GM19463 (cell line): ENCODE data around the gene RNF212.
"Not testable (repeated sequence)": the region's sequence is repeated elsewhere in the genome, so short reads cannot be mapped to it uniquely, and the experiment has no call there.

Experiments used
- ATAC-seq: cut with Tn5 transposase; IDR thresholded peaks from one replicate; pipeline ENCODE4 v1.9.1; 2021; ENCODE audit warnings: mild to moderate bottlenecking, moderate library complexity; ENCODE audit not compliant: unreplicated experiment

RNF212 gene

DNA sequence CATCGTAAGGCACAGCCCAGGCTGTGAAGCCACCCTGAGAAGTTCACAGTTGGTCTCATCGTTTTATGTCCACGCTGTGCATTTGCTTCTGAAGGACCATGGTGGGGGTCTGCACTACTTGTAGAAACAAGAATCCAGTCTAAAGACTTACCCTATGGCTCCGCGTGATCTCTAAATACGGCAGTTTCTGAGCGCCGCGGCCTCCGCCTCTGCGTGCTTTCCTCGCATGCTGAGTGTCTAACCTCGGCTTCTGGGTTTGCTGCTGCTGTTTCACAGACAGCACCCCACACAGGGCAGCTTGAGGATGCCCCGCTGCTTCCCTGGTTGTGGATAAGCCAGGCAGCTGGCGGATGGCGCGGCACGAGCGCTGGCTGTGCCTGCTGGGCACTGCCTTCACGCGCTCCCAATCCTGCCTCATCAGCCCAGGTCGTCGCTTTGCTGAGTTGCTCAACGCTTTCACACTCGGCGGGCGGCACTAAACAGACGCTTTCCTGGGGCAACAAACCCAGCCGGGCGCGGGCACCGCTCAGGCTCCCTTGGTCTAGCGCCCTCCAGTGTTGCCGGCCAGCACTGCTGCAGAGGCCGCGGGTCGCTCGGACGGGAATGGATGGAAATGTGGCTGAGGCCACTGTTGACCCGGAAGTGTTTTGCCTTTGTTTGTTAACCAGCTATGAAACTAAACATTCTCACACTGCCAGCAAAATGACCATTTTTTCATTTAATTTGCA is 62.7 kb downstream of the RNF212 start:
- no peak for ATAC-seq

GRCh38 chr4:1049591-1049905 is 63.8 kb downstream of the RNF212 start:
- no peak for ATAC-seq

DNA sequence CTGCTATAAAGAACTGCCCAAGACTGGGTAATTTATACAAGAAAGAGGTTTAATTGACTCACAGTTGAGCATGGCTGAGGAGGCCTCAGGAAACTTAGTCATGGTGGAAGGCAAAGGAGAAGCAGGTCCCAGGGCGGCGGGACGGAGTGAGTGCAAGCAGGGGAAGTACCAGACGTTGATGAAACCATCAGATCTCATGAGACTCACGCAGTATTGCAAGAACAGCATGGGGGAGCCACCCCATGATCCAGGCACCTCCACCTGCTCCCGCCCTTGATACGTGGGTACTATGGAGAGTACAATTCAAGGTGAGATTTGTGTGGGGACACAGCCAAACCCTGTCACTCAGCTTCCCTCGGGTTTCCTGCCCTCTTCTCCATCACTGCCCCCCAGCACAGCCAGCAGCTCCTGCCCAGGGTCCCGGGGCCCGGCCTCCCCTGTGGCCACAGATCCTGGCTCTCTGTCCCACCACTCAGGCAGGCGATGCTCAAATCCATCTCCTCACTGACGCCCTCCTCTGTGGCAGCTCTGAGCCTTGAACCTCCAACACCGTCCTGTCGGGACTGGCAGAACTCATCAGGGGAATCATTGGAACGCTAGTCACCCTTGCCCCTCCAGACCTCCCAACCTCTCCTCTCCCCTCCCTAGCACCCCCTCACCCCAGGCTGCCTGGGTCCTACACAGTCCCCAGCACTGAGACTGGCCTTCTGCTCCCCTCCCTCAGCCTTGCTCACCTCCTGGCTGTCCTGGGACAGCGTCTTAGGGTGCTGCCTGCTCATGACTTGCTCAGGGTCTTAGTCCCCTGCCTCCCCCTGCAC is 64.4 kb downstream of the RNF212 start:
- no peak for ATAC-seq

DNA sequence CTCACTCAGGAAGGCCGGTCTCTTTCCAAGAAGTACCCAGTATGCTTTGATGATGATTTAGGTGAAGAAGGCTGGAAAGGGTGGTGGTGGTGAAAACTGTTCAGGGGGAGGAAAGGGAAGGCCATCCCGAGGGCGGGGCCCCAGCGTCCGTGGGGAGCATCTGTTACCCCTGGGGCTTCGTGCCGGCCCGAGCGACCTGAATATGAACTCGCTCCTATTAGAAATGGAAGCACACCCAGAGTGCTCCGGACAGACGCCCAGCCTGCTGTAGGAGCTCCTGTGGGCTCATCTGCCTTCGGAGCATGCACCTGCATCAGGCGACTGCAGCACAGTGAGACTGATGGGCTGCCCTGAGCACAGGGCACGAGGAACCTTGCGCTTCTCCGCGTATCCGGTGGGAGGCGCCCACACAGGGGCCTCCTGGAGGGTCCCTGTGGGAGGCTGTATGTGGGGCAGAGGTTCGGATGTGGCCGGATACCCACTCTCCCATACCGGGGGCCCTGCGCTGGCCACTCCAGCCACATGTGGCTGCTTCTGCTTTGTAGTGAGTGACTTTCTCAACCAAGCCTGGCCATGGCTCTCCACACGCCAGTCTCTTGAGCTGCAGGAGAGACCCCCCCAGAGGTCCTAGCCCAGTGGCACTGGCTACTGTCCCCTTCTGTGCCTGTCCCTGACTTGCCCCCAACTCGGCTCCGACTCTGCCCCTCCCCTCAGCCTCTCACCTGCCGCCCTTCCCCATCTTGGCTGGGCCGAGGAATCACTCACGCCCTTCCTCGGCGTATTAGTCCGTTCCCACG is 65.2 kb downstream of the RNF212 start:
- no peak for ATAC-seq

DNA sequence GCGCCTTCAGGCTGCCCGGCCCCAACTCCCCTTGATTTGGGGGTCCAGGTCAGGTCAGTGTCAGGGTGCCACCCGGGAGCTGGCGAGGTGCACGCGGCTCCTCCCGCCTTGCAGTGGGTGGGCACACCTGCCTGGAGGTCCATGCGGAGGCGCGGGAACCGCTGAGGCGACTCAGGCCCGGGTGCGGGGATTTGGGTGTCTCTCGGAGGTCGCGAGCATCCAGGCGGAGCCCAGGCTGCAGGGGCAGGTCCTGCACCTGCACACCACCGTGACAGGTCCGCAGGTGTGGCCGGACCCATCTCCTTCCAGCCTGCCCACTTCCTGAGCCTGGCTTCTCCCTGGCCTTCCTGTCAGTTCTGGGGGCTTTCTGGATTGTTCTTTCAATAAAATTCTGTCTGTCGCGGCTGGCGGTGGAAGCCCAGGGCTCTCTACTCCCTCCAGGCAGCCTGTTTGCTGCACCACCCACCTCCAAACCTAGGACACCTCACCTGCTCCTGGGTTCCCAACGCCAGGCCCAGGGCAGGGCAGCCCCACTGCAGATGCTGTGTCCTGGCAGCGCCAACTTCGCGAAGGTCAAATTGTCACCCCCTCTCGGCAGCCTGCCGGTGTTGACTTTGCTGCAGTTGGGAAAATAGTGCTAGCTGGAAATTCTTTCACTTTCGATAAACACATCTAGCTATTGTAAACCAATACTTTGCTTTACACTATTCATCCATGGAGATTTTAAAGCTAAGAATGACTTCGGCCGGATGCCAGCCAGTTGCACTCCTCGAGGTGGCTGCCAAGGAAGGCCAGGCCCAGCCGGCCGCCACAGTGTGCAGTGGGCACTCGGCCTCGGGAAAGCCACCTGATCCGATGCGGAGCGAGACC is 66.0 kb downstream of the RNF212 start:
- no peak for ATAC-seq

DNA sequence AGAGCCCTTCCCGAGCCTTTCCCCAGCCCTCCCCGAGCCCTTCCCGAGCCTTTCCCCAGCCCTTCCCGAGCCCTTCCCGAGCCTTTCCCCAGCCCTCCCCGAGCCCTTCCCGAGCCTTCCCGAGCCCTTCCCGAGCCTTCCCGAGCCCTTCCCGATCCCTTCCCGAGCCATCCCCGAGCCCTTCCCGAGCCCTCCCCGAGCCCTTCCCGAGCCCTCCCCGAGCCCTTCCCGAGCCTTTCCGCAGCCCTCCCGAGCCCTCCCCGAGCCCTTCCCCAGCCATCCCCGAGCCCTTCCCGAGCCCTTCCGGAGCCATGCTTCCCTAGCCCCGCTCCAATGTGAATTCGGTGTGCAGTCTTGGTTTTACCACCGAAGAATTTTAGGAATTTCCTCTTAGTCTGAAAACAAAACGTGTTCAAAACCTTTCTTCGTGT is 66.8 kb downstream of the RNF212 start:
- ATAC-seq = not testable (repeated sequence)

DNA sequence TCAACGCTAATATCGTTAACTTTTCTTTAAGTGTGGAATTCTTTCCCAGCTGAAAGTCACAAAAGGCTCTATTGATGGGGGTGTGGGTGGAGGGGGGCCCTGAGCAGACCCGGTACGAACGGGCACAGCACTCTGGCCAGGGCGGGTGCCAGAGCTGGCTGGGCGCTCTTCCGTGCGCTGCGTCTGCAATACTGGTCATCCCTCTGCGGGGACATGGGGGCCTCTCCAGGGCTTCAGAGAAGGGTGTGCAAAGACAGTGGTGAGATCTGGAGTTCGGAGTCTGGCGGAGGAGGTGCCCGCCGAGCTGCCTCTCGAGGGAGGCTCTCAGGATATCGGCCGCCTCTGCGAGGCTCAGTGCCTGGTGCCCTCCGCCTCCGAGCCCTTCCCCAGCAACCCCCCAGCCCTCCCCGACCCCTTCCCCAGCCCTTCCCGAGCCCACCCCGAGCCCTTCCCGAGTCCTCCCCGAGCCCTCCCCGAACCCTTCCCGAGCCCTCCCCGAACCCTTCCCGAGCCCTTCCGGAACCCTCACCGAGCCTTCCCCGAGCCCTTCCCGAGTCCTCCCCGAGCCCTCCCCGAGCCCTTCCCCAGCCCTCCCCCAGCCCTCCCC is 67.7 kb downstream of the RNF212 start:
- no peak for ATAC-seq

DNA sequence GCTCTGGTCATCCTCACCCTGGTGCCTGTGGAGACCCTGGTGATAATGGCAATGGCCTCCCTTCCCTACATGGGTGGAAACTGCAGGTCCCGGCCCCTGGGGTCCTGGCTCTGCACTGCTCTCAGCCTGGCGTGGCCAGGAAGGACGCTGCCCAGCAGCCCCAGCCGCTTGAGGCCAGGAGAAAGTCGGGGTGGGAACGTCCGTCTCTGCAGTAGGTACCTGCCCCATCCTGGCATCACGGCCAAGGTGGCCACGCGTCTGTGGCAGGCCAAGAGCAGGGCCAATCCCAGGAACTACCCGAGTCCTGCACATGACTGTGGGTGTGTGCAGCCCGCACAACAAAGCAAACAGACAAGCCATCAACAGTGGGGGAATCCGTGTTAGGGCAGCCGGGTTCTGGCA is 68.2 kb downstream of the RNF212 start:
- no peak for ATAC-seq

DNA sequence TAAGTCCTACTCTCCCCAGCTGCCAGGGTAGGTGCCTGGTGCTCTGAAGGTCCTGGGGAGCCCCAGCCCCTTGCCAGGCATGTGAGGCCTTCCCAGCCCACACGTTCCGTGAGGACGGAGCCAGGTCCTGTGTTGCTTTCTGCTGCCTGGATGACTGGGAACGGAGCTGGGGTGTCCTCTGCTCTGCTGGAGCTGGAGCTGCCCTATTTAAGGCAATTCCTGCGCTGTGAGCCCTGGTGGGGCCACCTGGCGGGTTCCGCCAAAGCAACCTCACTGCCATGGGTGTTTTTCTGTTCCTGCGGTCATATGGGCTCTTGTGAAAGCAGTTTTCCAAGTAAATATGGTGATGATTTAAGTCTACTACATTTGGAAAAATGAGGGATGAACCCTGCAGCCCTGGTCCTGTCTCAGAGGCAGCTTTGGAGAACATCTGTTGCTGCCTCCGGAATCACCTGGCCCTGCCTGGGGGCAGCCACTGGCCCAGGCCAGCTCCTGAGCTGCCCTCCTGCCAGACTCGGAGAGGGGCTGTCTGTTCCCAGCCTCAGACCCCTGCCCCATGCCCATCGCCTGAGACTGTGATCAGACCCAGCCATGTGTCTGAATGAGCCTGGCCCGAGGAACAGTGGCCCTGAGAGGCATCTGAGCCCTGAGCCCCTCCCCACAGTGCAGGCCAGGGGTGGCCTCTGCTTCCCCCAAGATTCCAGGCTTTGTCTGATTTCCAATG is 68.7 kb downstream of the RNF212 start:
- ATAC-seq = no peak

- ATAC-seq = no peak
Measured at GRCh38 chr4:1043651-1044468, 69.5 kb downstream of the RNF212 start.

DNA sequence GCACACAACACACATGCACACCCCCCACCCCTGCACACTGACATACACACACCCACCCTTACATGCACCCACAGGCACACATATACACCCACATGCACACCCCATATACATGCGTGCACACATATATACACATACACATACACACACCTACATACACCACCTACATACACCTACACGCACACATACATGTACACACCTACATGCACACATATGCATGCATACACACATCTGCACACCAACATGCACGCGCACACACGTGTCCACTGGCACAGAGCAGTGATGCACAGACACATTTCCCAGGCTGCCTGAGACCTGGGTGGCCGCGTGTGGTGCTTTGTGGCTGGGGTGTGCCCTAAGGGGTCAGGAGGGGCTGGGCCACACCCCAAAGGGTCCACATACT is 70.2 kb downstream of the RNF212 start:
- no peak for ATAC-seq

DNA sequence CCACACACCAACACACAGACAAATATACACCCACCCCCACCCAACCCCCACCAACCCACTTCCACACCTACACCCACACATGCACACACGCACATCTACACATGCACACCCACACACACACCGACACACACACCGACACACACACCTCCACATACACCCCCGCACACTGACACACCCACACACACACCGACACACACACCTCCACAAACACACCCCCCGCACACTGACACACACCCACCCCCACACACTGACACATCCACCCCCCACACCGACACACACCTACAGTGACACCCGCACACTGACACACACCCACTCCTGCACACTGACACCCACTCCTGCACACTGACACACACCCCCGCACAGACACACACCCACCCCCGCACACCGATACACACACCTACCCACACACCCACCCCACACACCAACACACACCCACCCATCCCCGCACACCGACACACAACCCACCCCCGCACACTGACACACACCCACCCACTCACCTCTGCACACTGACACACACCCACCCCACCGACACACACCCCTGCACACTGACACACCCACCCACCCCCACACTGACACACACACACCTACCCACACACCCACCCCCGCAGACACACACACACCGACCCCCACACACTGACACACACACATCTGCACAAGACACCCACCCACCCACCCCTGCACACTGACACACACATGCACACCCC is 70.9 kb downstream of the RNF212 start:
- ATAC-seq = no peak

DNA sequence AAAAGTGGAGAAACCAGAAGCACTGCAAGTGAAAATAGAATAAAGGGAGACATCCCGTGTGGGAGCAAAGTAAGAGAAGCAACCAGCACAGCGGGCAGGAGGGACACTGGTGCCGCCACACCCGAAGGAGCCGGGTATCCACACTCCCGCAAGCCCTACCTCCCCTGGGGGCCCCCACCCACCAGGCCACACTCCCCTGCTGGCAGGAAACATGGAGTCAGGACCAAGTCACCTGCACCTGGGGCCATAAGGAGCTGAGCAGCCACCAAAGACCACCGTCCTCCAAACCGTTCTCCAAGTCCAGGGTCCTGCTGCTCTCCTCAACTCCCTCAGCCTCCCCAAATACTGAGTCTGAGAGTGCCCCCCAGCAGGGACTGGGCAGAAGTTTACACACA is 71.4 kb downstream of the RNF212 start:
- no peak for ATAC-seq

DNA sequence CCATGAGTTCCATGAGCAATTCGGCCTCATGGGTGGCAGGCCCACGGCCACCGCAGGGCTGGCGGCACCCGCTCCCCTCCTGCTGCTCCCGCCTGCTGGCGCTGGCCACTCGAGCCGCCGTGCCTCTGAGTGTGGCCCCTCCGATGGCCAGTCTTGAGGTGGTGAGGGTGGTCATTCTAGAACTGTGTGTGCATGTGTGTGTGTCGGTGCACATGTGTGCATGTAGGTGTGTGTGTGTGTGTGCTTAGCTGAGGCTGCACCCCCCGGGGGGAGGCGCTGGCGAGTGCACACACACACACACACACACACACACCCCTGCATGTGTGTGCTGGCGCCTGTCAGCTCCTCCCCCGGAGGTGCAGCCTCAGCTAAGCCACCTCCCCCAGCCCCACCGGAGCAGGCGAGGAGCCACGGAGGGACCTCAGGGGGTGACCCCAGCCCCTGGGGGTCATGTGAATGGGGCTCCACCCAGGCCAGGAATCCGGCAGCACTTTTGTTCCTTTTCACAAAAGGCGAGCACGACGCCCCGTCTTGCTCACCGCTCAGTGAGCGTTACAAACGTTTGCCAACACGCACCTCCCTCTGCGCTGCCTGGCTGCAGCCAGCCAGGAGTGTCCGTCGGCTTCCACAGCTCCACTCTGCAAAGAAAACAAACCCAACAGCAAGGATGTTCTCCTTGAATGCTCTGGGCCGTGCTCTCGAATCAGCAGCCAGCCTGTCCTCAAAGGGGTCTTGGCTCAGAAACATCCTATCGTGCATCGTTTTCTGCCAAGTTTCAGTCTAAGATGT is 72.0 kb downstream of the RNF212 start:
- no peak for ATAC-seq

DNA sequence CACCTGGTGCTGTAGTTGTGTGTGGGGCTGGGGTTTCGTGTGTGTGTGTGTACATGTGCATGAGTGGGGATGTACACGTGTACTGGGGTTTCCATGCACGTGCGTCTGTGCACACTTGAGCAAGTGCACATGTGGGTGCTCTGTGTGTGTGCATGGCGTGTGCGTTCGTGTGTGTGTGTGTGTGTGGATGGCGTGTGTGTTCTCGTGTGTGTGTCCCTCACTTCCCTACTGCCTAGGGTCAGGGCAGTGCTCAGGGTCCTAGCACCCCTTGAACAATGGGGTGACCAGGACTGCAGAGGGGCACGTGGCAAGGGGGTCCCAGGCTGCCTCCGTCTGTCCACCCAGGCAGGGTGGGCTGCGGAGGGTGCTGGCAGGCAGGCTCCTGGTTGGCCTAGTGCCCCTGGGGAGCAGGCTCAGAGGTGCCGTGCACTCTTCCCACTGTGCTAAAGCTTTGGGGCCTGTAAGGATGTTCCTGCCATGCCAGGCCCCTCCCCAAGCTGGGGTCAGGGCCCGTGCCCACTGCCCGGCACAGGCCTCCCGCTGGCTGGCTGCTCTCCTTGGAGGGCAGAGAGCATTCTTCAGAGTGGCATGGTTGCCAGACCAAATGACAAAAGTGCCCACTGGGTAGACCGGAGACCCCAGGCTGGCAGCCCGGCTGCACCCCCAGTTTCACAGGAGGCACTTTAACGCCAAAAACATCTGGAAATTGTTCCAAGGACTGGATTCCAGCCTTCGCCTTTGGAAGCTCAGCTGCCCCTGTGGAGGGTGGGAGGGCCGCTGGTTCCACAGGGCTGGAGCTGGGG is 72.8 kb downstream of the RNF212 start:
- ATAC-seq = no peak

- ATAC-seq = no peak
Measured at GRCh38 chr4:1039493-1040343, 73.6 kb downstream of the RNF212 start.
